Measurements from ENCODE around the gene CBY2.

- TF ChIP-seq CTCF (IDR thresholded peaks at IDR 0.05) (no peak), POLR2A (IDR thresholded peaks at IDR 0.05) (no peak)
Observed at GRCh38 chr13:45690636-45691035, 11.5 kb upstream of the CBY2 start.
